Measurements from ENCODE around the gene TBC1D30.

Gene TBC1D30

GRCh38 chr12:64903479-64904152 is 79.2 kb downstream of the TBC1D30 start:
- DNase-seq (ENCODE audit: low spot score) (no peak), FAIRE-seq (no peak)

- DNase-seq (ENCODE audit: low spot score) (no peak), FAIRE-seq (no peak)
These were observed 82.7 kb downstream of the TBC1D30 start for GRCh38 chr12:64907097-64907496.

- DNase-seq (ENCODE audit: low spot score) (no peak), FAIRE-seq (no peak)
These were observed 84.7 kb downstream of the TBC1D30 start for GRCh38 chr12:64909124-64909523.

GRCh38 chr12:64911081-64911480 is 86.6 kb downstream of the TBC1D30 start:
- DNase-seq (ENCODE audit: low spot score) (no peak), FAIRE-seq (no peak)

- FAIRE-seq = no peak
- no peak for DNase-seq (ENCODE audit: low spot score)
These were observed 87.5 kb downstream of the TBC1D30 start for GRCh38 chr12:64911912-64912311.

- no peak for DNase-seq (ENCODE audit: low spot score)
- no peak for FAIRE-seq
These were observed 88.2 kb downstream of the TBC1D30 start for GRCh38 chr12:64912516-64913255.

- DNase-seq (ENCODE audit: low spot score) (no peak), FAIRE-seq (no peak)
These were observed 90.8 kb downstream of the TBC1D30 start for GRCh38 chr12:64915242-64915641.

- no peak for FAIRE-seq
- no peak for DNase-seq (ENCODE audit: low spot score)
These were observed 92.2 kb downstream of the TBC1D30 start for GRCh38 chr12:64916411-64917261.

- DNase-seq (ENCODE audit: low spot score) = no peak
These were observed 93.9 kb downstream of the TBC1D30 start for GRCh38 chr12:64918344-64918743.

GRCh38 chr12:64918801-64919200 is 94.4 kb downstream of the TBC1D30 start:
- DNase-seq (ENCODE audit: low spot score) = no peak
- FAIRE-seq = no peak

More at GRCh38 chr12:64918344-64918743, 93.9 kb downstream of the TBC1D30 start:
- FAIRE-seq = no peak

- peak; percentile 53 for FAIRE-seq
- DNase-seq (ENCODE audit: low spot score) = no peak
These were observed 98.4 kb downstream of the TBC1D30 start for GRCh38 chr12:64922853-64923252.

GRCh38 chr12:64923536-64923935 is 99.1 kb downstream of the TBC1D30 start:
- no peak for FAIRE-seq
- DNase-seq (ENCODE audit: low spot score) = no peak

Measured in RCC 7860 (cell line).